IPS-15b (cell line): ENCODE results near the gene CDC42EP5.
"Not testable (repeated sequence)": the region's sequence is repeated elsewhere in the genome, so short reads cannot be mapped to it uniquely, and the experiment has no call there.

ENCODE experiments used
- H3K27me3 ChIP-seq: one replicate; pipeline ENCODE4 v1.6.1; 2013; ENCODE audit warnings: low read length; ENCODE audit not compliant: control insufficient read depth, insufficient read depth
- H3K36me3 ChIP-seq: one replicate; pipeline ENCODE4 v1.6.1; 2013; ENCODE audit warnings: low read length; ENCODE audit not compliant: control insufficient read depth, insufficient read depth
- H3K4me1 ChIP-seq: one replicate; pipeline ENCODE4 v1.6.1; 2013; ENCODE audit warnings: mild to moderate bottlenecking, low read length; ENCODE audit not compliant: control insufficient read depth, insufficient read depth
- H3K4me3 ChIP-seq: one replicate; pipeline ENCODE4 v1.5.1; 2013; ENCODE audit warnings: low read depth, low read length
- H3K9ac ChIP-seq: one replicate; pipeline ENCODE4 v1.6.1; 2013; ENCODE audit warnings: low read depth, mild to moderate bottlenecking, low read length
- H3K9me3 ChIP-seq: one replicate; pipeline ENCODE4 v1.6.1; 2013; ENCODE audit warnings: mild to moderate bottlenecking, low read length; ENCODE audit not compliant: control insufficient read depth, insufficient read depth

Gene CDC42EP5

DNA sequence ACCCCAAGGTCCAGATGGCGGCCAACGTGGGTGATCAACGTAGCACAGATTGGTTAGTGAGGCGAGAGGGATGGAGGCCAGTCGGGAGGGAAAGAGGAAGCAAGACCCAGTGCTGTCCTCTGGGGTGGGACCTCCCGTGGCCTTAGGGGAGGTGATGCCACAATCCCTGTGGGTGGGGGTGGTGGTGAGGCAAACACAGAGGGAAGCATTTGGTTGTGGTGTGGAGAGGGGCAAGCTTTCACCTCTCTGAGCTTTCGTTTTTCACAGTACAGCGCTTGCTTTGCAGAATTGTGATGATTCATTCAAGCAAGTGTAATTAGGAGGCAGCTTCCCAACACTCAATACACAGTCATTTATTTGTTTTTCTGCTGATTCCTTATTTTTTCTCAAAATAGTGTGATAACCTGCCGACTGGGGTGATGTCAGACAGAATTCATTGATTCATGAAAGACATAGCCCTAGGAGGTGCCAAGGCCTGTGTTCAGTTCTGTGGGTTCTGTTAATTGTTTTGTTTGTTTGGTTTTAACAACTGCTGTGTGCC, 21.7 kb downstream of the CDC42EP5 start:
- Histone ChIP-seq H3K27me3 (no peaks in the 10 kb centered on the region), H3K4me3 (no peak overlapping the region), H3K9me3 (no peaks in the 10 kb centered on the region), H3K36me3 (peaks cover 48% of the 10 kb centered on the region), H3K4me1 (no peaks in the 10 kb centered on the region), H3K9ac (no peak overlapping the region)

DNA sequence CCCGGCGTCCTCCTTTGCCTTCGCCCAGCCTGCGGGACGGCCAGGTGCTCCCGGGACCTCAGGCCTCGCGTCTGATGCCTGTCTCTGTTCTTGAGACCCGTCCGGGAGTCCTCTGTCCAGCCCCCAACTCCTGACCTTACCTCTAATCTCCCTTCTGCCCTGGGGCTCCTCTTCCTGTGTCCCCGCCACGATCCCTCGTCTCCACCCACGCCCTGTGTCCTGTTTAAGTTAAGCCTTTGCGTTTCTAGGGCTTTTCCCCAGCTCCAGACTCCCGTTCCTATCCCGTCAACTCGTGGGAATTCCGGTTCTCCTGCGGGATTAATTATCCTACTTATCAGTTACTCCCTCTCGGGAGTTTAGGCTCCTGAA, 23.4 kb downstream of the CDC42EP5 start:
- H3K9ac ChIP-seq, result peak overlapping the region; percentile 87
- H3K4me1 ChIP-seq, result no peaks in the 10 kb centered on the region
- H3K4me3 ChIP-seq, result peak overlapping the region; percentile 97
- H3K36me3 ChIP-seq, result peaks cover 31% of the 10 kb centered on the region
- H3K9me3 ChIP-seq, result no peaks in the 10 kb centered on the region
- H3K27me3 ChIP-seq, result no peaks in the 10 kb centered on the region

DNA sequence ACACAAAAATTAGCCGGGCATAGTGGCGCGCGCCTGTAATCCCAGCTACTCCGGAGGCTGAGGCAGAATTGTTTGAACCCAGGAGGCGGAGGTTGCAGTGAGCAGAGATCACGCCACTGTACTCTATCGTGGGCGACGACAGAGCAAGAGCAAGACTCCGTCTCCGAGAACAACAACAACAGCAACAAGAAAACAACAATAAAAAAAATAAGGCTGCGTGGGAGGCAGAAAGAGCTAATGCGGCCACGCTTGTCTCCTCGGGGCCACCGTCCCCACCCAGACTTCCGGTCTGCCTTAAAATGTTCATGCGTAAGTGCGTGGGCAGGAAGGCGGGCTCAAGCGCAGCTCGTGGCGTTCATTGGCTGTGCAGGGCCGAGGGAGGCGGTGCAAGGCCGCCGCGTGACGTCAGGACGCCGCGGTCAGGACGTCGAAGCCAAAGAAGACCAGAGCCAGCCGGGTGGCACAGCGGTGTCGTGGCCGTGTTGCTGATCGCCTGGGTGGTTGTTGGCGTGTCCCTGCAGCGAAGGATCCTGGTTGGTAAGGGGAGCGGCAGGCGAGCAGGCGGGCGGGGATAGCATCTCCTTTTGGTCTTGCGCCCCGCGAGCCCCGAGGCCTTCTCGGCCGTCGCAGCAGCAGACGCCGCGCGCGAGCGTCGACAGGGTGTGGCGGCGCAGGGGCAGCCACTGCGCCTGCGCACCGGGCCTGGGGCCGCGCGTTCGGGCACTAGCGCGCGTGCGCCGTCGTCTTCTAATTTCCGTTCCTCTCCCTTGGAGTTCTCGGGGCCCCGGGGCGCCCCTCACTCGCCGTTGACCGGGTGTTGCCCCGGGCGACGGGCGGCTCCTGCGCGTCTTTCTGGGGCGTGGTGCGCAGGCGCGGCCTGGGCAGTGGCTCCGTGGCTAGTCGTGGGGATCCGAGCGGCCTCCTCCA, 24.1 kb downstream of the CDC42EP5 start, which contains the start of gene LENG8:
Gene LENG8, plus strand, starts transcription at position 426 of the 927 bp plus-strand sequence. CDS start 2,146 bp downstream, outside the sequence.
- Histone ChIP-seq H3K36me3 (peaks cover 25% of the 10 kb centered on the region), H3K4me1 (no peaks in the 10 kb centered on the region), H3K27me3 (no peaks in the 10 kb centered on the region), H3K4me3 (peak within 1 kb of the TSS; percentile 97), H3K9me3 (no peaks in the 10 kb centered on the region), H3K9ac (peak within 1 kb of the TSS; percentile 87)

DNA sequence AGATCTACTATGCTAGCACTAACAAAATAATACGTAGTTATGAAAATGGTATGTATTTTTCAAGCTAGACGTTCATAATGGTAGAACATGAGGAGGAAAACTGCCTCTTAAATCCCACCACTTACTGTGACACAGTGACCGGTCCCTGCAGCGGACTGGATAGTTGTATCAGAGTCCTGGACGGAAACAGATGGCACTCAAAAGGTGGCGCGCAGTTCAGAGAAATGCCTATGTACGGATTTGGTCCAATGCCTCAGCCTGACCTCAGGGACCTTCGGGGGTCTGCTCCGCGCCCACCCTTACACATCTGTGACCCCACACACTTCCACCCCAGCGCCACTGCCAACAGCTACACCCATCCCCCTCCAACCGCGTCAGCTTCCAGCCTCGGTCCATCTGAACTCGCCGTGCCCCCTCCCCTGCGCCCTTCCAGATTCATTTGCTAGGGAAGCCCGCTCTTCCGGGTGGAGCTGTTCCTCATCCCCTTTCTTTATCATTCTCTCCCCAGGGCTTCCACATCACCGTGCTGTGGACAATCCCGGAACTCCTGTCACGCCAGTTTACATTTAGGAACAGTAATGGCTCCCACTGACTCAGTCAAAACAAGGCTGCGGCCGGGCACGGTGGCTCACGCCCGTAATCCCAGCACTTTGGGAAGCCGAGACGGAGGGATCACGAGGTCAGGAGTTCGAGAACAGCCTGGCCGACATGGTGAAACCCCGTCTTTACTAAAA, 24.9 kb downstream of the CDC42EP5 start:
- Histone ChIP-seq H3K9me3 (no peaks in the 10 kb centered on the region), H3K27me3 (no peaks in the 10 kb centered on the region), H3K4me1 (no peaks in the 10 kb centered on the region), H3K9ac (peak overlapping the region; percentile 68), H3K36me3 (peaks cover 17% of the 10 kb centered on the region), H3K4me3 (peak overlapping the region; percentile 97)

DNA sequence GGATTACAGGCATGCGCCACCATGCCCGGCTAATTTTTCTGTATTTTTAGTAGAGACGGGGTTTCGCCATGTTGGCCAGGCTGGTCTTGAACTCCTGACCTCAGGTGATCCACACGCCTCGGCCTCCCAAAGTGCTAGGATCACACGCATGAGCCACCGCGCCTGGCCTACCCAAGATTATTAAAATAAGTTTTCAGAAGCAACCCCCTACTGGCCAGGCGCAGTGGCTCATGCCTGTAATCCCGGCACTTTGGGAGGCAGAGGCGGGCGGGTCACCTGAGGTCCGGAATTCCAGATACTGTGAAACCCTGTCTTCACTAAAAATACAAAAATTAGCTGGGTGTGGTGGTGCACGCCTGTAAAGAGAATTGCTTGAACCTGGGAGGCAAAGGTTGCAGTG, 26.7 kb downstream of the CDC42EP5 start:
- not testable (repeated sequence) for H3K36me3 ChIP-seq, H3K4me1 ChIP-seq, H3K27me3 ChIP-seq, H3K4me3 ChIP-seq, H3K9me3 ChIP-seq, H3K9ac ChIP-seq

DNA sequence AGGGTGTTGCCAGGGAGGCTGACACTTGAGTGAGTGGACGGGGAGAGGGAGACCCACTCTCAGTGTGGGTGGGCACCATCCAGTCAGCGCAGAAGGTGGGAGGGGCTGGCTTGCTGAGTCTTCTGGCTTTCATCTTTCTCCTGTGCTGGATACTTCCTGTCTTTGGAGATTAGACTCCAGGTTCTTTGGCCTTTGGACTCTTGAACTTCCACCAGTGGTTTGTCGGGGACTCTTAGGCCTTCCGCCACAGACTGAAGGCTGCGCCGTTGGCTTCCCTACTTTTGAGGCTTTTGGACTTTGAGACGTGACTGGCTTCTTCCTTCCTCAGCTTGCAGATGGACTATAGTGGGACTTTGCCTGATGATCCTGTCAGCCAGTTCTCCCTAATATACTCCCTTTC, 28.4 kb downstream of the CDC42EP5 start:
- no peaks in the 10 kb centered on the region for H3K9me3 ChIP-seq
- no peak overlapping the region for H3K4me3 ChIP-seq
- H3K4me1 ChIP-seq, result peaks cover 3% of the 10 kb centered on the region
- no peaks in the 10 kb centered on the region for H3K36me3 ChIP-seq
- H3K27me3 ChIP-seq, result no peaks in the 10 kb centered on the region
- no peak overlapping the region for H3K9ac ChIP-seq

DNA sequence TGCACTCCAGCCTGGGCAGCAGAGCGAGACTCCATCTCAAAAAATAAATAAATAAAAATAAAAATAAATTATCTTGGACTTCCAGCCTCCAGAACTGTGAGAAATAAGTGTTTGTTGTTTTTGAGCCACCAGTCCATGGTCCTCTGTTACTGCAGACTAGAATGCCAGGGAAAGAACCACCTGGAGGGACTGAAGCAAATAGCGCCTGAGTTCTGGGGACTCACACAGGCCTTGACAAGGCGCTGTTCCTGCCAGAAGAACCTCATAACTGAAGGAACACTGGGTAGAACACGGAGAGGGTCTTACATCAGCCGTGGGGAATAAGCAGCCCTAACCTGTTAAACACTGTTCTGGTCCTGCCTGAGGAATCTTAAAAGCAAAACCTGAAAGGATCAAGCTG, 32.5 kb downstream of the CDC42EP5 start:
- Histone ChIP-seq H3K9me3 (no peaks in the 10 kb centered on the region), H3K36me3 (no peaks in the 10 kb centered on the region), H3K9ac (no peak overlapping the region), H3K27me3 (no peaks in the 10 kb centered on the region), H3K4me1 (peaks cover 8% of the 10 kb centered on the region), H3K4me3 (no peak overlapping the region)

DNA sequence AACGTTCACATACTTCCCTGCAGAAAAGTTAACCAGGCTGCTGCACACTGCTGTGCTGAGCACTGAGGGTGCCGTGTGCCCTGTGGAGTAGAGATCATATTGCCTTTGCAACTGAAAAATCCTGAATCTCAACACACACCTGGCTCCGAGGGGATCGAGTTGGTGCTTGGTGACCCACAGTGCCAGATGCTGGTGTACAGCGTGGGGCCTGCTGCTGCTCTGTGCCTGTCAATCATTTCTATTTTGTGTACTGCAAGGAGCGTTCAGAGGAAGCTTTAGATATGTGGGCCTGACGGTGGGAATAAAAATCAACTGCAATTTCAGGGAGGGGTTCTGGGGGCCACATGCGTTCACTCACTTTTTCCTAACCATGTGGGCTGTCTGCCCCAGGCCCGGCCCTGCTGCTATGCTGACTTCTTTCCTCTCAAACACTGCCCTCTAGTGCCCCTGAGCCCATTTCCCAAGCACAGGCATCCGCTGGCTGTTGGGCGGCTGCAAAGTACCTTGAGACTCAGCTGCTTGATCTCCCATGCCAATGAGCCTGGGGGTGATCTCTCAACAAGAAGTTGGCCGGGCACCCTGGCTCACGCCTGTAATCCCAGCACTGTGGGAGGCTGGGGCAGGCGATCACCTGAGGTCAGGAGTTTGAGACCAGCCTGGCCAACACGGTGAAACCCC, 33.8 kb downstream of the CDC42EP5 start:
- H3K27me3 ChIP-seq, result no peaks in the 10 kb centered on the region
- H3K9me3 ChIP-seq, result no peaks in the 10 kb centered on the region
- H3K4me3 ChIP-seq, result no peak overlapping the region
- H3K36me3 ChIP-seq, result no peaks in the 10 kb centered on the region
- H3K4me1 ChIP-seq, result peaks cover 14% of the 10 kb centered on the region
- no peak overlapping the region for H3K9ac ChIP-seq

DNA sequence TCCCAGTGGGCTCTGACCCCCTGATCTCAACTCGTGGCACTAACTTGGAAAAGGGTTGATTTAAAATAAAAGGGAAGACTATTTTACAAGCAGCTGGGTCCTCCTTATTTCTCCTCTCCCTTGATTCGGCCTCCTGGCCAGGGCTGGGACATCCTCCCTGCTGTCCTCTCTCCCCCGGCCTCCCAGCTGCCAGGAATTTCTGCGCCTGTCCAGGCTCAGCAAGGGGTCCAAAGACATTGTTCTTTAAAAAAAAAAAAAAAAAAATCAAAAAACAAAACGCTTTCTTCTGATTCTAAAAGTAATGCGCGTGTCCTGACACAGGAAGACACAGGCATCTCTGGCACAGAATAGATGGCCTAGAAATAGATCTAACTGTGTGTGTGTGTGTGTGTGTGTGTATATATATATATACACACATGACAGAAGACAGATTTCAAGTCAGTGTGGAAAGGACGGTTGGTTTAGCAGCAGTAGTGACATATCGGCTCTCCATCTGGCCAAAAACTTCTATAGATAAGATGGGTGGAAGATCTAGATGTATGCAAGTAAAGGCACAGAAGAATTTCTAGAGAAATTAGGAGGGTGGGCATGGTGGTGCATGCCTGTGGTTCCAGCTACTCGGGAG, 36.4 kb downstream of the CDC42EP5 start:
- H3K9me3 ChIP-seq, result no peaks in the 10 kb centered on the region
- H3K9ac ChIP-seq, result no peak overlapping the region
- peak overlapping the region; percentile 43 for H3K4me3 ChIP-seq
- H3K4me1 ChIP-seq, result peaks cover 16% of the 10 kb centered on the region
- peaks cover 4% of the 10 kb centered on the region for H3K36me3 ChIP-seq
- peaks cover 2% of the 10 kb centered on the region for H3K27me3 ChIP-seq

GRCh38 chr19:54436031-54436523, 37.0 kb downstream of the CDC42EP5 start:
- peaks cover 16% of the 10 kb centered on the region for H3K4me1 ChIP-seq
- H3K4me3 ChIP-seq, result peak overlapping the region; percentile 43
- H3K27me3 ChIP-seq, result peaks cover 2% of the 10 kb centered on the region
- H3K36me3 ChIP-seq, result peaks cover 4% of the 10 kb centered on the region
- no peak overlapping the region for H3K9ac ChIP-seq
- no peaks in the 10 kb centered on the region for H3K9me3 ChIP-seq

DNA sequence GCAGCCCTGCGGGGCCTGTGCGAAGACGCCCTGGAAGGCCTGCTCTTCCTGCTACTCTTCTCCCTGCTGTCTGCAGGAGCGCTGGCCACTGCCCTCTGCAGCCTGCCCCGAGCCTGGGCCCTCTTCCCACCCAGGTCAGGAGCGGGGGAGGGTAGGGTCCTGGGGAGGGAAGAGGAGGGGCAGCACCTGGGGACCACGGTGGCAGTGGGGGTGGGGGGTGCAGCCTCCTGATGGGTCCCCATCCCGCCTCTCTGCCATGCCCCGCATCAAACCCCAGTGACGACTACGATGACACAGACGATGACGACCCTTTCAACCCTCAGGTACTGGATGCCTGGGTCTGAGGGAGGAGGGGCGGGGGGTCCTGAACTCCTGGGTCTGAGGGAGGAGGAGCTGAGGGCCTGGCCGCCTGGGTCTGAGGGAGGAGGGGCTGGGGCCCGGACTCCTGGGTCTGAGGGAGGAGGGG, 37.5 kb downstream of the CDC42EP5 start:
- H3K36me3 ChIP-seq, result peaks cover 4% of the 10 kb centered on the region
- no peaks in the 10 kb centered on the region for H3K9me3 ChIP-seq
- H3K27me3 ChIP-seq, result peaks cover 2% of the 10 kb centered on the region
- peaks cover 16% of the 10 kb centered on the region for H3K4me1 ChIP-seq
- peak overlapping the region; percentile 43 for H3K4me3 ChIP-seq
- H3K9ac ChIP-seq, result no peak overlapping the region
